Measurements from ENCODE around the gene SMAD7.

SMAD7 gene

DNA sequence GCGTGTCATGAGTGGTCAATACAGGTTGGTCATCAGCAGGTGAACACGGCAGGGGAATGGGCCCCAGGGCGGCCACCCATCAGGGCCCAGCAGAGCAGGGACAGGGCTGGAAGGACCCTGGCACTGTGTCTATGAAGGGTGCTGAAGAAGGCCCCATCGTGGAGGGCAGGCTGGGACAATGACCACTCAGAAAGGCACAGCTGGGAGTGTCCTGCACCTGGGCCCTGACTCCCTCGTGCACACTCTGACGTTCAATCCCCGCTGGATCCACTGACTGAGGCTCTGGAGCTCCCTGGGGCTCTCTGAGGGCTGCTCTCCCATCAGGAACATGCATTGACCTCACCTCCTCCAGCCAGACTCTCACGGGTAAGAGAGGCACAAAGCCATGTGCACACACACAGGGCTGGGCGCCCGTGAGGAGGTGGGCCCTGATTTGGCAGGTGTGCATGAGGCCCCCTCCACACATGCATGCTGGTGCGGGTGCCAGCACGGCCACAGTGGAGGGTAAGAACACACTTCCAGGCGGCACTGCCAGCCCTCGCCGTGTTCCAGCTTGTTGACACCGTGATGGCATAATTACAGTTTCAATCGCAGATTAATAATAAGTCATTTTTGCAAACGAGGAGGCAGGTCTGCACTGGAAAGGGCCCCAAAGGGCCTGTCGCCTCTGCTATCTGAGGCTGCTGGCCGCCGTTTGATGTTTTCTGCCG, 58.5 kb downstream of the SMAD7 start:
- no peak for DNase-seq

DNA sequence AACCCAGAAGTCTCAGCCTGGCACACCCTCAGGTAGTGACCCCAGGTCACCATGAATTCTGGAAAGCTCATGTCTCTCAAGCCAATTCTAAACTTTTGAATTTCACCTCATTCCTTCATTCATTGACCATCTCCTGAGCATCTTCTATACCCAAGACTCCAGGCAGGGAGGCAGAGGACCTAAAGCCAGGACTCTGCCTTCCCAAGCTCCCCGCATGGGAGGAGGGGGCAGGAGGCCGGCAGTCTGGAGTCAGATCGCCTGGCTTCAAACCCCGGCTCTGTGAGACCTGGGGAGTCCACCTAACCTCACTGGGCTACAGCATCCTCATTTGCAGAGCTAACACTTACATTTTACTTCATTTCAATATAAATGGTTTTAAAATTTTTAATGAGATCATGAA, 59.0 kb downstream of the SMAD7 start:
- no peak for DNase-seq

DNA sequence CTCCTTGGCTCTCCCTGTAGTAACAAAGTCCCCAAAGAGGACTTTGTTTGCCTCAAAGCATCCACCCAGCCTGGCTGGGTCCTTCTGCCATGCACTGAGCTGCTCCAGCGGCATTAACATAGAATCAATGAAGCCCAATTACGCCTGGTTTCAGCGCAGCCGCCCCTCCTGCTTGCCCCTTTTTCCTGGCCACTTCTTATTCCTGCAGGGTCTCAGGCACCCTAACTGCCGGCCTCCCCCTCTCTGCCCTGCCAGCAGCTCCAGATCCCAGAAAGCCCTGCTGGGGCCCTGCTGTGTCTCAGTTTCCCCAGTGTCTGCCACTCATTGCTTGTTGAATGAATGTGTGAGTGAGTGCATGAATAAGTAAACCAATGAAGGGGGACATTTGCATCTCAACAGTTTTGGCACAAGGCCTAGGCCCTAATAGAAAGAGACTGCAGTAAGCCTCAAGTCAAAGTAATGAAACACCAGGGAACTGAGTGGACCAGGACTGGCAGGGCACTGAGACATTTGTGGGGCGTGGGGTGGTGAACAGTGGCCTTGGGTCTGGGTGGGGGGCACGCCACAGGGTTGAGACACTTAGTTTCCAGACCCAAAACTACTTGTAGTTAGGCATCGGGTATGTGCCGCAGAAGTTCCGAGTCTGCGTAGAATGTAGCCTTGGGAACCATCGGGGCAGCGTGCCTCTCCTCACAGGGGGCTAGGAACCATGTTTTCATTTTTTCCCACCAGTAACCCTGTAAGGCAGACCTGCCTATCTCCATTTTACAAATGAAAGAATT, 60.6 kb downstream of the SMAD7 start:
- DNase-seq = no peak

DNA sequence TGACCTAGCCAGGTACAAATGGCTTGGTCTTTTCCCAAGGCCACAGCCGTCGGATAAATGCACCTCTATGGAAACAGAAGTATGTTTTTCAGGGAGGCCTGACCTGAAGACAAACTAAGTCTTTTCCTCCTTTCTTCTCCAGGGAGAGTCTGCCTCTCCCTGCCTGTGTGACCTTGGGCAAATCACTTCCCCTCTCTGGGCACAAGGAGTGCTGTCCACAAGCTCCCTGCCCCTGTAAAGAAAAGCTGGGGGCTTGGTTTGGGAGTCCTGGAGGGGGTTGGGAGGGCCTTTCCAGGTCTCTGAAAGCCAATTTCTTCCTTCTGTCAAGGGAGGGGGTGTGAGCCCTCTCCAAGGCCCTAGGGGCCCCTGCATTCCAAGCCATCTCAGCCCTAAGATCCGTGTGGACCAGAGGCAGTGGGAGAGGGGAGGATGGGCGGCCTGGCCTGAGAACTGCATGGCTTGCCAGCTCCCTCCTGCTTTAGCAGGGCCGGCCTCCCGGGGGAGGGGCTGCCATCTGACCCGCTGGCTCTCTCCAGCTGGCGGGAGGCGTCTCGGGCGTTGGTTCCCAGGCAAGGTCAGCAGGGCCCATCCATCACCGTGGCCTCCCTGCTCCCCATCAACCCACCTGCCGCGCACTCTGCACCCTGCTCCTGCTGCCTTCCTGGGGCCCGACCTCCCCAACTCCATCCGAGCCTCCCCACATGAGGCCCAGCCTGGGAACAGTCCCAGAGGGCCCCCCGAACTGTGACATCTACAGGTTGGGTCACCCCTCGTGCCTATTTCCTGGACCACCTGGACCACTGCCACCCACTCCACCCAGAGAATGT, 61.4 kb downstream of the SMAD7 start:
- no peak for DNase-seq

DNA sequence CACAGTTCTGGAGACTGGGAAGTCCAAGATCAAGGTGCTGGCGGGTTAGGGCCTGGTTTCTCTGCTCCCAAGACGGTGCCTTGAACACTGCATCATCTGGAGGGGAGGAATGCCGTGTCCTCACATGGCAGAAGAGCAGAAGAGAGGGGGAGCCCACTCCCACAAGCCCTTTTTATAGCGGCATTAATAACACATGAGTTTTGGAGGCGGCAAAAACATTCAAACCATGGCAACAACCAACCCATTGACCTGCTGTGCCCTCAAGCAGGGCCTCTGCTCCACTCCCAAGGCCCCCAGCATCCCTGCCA, 62.0 kb downstream of the SMAD7 start:
- DNase-seq = no peak

DNA sequence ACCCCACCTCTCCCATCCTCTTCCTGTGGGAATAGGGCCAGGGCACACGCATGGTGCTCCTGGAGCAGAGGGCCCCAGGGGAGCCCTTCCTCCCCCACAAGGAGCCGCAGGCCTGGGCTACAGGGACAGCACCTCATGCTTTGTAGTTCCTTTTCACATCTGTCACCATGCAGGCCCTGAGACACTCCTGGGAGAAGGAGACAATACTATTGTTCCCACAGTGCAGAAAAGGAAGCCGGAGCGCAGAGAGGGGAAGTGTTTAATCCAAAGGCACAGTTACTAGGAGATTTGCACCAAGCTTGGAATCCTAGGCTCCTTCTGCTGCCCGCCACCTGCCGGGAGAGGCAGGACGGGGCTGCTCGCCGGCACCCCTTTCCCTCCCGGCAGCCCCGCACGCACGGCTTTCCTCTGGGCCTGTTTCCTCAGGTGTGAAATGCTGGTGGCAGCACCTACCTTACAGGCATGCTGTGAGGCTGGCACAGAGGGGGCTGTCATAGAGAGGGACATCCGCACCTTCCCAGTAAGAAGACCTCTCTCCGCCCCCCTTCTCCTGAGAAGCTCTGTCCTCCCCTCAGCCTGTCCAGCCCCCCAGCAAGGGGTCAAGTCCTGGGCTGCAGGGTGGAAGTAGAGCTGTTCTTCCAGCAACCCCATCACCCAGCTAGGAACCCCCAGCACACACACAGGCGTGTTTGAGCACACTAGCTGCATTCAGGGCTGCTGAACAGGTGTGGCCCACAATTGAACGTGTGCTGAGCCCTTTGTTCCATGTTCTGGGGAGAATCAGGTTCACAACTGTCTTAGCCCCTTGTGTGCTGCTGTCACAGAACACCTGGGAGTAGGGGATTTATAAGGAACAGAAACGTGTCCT, 62.6 kb downstream of the SMAD7 start:
- DNase-seq = no peak

DNA sequence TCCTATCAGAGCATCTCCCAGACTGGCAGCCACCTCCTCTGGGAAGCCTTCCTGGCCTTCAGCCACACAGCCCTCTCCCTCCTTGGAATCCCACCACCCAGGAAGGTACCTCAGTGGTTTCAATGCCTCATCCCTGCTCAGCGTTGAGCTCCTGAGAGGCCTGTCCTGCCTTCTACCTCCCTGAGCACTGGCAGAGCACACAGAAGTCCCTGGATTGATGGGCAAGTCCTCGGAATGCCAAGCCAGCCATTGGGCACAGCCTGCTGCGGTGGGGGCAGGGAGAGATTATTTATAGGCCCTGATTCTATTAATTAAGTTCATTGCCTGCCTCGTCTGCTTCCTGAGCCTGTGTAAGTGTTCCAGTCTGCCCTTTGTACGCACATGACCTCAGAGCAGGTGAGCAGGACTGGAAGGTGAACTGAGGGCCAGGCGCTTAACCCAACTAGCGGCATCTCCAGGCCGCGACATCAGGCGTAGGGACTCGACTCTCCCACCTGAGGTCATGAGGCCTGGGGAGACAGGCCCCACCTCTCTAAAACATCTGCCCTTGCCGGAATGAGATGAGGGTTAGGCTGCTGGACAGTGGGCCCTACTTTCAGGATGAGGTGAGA, 63.4 kb downstream of the SMAD7 start:
- no peak for DNase-seq

DNA sequence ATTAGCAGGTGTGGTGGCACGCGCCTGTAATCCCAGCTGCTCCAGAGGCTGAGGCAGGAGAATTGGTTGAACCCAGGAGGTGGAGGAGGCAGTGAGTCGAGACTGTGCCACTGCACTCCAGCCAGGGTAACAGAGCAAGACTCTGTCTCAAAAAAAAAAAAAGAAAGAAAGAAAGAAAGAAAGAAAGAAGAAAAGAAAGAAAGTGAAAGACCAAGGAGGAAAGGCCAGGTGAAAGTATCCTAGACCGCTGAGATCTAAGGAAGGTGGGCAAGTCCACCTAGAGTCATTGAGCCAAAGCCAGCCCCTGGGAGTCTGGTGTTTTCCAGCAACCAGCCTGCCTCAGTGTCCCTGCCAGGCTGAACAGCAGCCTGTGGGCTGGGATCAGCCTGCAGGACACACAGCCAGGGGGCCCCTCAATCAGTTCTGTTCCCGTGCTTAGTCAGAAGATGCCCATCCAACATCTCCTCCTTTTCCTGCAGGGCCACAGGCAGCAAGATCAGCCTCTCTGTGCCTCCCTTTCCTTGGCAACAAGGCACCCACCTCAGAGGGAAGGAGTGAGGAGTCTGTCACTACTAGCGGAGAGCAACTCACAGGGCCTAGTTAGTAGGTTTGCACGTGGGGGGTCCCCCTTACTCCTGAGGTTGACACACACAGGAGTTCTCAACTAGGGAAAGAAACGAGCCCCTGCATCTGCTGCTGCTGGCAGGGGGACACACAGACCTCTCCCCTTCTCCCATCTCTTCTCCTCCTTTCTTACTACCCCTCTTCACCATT, 64.1 kb downstream of the SMAD7 start:
- no peak for DNase-seq

DNA sequence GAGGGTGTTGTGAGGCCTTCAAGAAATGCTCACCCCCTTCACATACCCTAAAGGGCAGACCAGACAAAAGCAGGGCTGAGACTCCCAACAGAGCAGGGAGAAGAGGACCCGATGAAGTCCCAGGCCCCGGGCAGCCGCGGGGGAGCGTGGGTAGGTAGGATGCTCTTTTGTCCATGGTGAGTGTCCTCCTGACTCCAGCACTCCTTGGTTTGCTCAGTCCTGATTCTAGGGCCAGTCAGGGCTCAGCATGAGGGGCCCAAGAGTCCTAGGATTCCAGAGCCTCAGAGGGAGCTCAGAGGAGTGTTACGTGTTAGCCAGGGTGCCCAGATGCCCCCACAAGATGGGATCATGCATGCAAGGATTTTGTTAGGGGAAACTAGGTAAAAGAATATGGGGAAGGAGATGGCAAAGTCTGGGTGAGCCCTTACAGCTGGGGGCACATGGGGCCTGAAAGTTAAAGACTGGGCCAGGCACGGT, 64.8 kb downstream of the SMAD7 start:
- no peak for DNase-seq

DNA sequence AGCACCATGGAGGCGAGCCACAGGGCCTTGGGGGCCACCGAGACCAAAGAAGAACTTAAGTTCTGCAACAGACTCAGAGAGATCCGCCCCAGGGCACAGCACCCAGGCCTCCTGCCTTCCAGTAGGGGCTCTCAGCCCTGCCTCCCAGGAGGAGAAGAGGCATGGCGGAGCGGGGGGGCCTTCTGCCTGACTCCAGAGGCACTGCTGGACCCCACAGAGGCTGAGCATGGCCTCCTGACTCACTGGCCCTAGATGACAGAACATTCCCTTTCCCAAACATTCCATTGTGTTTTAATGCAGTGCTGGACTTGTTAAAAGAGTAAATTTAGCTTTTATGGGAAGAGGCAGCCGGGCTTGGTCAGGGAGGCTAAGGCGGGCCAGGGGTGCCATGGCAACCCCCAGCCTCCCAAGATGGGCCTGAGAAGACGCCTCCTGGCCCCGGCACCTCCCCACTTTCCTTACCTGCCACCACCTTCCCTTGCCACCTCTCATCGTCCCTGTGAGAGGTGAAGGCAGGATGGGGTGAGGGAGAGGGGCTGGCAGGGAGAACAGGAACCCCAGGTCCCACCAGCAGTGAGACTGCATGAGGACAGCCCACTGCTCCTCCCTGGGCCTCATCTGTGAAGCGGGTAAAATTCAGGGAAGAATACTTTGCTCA, 65.4 kb downstream of the SMAD7 start:
- DNase-seq = no peak

DNA sequence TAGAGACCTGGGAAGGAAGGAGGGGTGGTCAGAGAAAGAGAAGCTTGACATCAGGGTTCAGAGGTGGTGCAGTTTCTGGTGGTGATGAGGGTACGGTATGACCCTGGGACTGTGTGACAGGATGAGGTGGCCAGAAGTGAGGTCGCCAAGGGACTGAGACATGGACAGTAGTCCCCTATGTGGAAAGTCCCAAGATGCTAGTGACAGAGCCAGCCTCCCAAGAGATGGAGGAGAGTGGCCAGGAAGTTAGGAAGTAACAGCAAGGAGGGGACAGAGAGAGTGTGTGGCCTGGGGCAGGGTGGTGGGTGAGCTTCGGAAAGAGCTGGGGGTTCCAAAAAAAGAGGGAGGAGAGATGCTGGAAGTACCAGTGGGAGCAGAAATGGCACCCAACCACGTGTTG, 66.0 kb downstream of the SMAD7 start:
- DNase-seq = no peak

DNA sequence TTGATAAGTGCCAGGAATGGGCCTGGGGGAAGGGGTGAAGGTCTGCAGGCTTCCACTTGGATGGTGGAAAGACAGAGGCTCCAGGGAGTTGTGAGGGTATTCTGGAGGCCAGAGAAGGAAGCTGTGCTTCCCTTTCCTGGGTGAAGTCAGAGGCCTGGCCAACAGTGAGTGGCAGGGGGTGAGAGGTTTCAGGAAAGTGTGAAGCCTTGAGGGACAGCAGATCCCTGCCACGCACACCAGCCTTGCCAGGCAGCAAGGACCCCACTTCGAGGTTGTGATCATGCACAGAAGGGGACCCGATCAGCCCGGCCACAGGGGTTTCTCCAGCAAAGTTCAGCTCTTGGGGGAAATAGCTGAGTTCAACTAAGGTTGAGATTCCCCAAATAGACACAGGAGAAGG, 66.5 kb downstream of the SMAD7 start:
- DNase-seq = no peak

DNA sequence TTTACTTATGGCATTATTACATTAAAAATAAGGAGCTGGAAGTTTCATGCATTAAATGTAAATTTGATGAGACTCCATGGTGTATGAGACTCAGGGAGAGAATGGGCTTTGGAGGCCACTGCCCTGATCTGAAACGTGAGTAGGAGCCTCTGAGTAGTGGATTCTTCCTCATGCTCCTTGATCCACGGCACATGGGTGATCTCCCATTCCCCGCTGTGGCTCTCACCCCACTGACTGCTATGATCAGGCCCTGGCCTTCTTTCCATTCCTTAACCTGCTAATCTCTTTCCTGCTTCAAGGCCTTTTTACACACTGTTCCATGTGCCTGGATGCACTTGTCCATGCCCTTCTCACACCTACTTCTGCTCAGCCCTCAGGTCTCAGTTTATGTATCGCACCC, 68.4 kb downstream of the SMAD7 start:
- DNase-seq = no peak

DNA sequence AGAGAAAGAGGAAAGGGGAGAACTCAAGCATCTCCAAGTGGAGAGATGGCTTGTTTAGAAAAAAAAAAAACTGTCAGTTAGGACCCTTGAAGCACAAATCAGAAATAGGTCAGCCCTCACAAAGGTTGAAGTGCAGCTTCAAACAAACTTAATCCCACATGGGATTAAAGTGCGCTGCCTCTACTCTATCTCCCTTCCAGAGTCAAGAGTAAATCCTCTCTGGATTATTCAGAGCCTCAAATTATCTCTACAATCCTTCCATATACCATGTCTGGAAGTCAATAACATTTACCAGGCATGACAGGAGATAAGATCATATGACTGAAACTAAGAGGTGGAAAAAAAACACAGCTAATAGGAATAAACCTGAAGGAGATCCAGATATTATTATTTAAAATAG, 69.8 kb downstream of the SMAD7 start:
- no peak for DNase-seq

DNA sequence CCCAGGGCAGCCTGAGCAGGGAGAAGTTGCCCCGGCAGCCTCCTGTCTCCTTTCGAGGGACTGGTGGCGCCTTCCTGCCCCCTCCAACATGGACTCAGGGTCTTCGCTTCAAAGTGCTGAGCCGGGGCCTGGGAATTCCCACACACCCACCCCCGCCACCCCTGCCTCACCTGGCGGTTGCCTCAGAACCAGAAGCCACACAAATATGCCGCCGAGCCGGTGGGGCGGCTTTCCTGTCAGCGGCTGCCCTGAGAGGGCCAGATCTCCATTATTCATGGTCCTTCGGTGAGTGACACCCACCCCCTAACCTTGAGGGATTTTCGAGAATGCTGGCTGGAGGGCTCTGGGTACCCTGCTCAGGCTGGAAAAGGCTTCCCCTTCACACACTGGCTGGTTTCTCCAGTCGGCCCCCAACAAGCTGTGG, 71.7 kb downstream of the SMAD7 start:
- no peak for DNase-seq

DNA sequence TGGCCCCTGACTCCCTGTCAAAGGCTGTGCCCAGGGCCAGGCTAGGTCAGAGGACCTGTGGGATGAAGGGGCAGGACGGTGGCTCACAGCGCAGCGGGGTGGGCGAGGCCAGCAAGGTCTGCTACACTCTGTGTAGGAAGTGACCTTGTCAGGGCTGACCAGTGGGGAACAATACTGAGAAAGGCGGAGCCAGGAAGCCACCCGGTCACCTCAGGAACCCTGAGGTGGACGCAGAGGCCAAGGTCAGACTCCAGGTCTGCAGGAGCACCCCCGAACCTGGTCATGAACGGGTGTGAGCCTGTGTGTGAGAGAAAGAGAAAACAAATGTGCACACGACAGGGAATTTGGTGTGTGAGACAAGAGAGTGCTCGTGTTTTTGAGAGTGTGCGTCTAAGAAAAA, 72.3 kb downstream of the SMAD7 start:
- no peak for DNase-seq

DNA sequence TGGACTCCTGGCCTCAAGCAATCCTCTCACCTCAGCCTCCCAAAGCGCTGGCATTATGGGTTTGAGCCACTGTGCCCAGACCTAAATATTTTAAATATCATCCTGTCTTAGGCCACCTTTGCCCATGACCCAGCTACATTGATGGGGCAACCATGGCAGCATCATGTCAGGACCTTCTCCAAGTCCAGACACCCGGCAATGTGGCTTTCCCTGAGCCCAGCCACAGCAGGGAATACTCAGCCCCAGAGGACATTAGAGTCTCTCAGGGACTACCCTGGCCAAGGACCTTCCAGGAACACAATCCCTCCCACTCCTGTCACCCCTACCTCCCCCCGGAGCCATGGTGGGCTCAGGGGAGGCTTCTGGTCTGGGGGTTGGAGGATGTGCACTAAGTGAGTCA, 72.8 kb downstream of the SMAD7 start:
- DNase-seq = no peak

DNA sequence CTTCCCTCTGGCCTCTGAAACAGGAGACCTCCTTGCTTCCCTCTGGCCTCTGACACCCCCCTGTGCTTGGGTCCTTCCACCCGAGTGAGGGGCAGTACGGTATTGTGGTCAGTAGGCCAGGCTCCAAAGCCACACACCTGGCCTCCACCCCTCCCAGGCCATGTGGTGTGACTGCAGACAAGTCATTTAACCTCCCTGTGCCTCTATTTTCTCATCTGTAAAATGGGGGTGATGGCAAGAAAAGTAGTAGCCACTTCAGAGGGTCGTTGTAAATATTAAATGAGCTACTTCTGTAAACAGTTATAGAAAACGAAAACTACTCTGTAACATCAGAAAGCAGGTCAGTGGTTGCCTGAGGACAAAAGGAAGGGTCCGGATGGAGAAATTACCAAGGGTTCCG, 74.2 kb downstream of the SMAD7 start:
- no peak for DNase-seq

DNA sequence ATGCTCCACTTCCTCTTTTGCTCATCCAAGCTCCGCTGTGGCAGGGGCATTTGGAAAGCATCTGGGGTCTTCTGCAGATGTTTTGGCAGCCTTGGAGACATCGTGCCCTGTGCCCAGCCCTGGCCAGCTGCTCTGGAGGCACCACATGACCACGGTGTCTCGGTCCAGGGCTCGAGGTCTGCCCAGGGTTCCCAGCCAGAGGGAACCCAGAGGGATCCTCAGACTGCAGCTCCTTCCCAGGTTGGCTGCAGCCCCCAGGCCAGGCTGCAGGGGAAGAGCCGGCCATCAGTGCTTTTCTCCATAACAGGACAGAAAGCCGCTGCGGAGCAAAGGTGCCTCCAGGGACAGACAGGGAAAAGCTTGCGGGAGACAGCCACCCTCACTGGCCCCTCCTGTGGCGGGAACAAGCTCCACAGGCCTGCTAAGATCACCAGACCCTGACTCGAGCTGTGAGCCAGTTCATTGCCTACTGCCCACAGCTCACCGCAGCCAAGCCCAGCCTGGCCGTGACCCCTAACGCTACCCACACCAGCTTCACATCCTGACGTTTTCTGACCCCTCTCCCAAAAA, 74.7 kb downstream of the SMAD7 start:
- DNase-seq = peak; percentile 29

DNA sequence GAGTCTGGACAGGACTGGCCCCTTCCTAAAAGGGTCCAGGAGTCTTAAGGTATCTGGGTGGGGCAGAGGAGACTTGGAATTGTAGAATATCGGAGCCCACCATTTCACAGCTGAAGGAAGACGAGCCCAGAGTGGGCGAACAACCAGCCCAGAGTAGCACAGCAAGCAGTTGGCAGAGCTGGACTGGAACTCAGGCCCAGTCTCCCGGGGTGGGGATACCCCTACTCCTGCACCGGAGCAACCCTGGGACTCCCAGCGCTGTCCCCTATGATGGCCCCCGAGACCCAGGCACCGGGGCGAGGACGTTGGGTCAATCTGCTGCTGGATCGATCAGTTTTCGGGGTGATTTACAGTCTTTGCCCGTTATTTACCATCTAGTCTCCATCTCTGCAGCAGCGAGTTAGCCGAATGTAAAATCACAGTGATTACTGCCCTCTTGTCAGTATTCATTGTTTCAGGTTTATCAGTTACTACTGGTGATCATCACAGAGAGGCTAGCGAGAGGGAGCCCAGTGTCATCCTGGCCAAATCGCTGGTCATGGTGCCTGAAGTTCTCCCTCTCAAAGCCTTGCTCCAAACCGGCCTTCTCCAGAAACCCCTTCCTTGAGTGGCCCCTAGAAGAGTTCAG, 75.3 kb downstream of the SMAD7 start:
- no peak for DNase-seq
